Esophagus (tissue), 2 donors: ENCODE results near the gene DUOXA2. TPM values are rescaled to one million over a fixed set of nuclear protein-coding genes. Genes with fewer than 3 reads are reported as not detected.

Experiments used
- H3K27ac ChIP-seq, 2 donors: one replicate each; pipeline ENCODE4 v1.5.1; 2013; ENCODE audit warnings: low read depth in 2 of 2, mild to moderate bottlenecking in 2 of 2, inconsistent platforms in 1 of 2, low read length in 1 of 2, moderate library complexity in 1 of 2
- H3K27me3 ChIP-seq, 2 donors: one replicate each; pipeline ENCODE4 v1.6.1; 2013; ENCODE audit warnings: low read length in 2 of 2, control low read depth in 1 of 2, mild to moderate bottlenecking in 1 of 2; ENCODE audit not compliant: insufficient read depth in 2 of 2, control insufficient read depth in 1 of 2
- H3K36me3 ChIP-seq, 2 donors: one replicate each; pipeline ENCODE4 v1.6.1; 2013; ENCODE audit warnings: low read length in 1 of 2; ENCODE audit not compliant: control insufficient read depth in 2 of 2, insufficient read depth in 2 of 2
- H3K4me1 ChIP-seq, 2 donors: one replicate each; pipeline ENCODE4 v1.6.1; 2013; ENCODE audit warnings: low read length in 1 of 2; ENCODE audit not compliant: control insufficient read depth in 2 of 2, insufficient read depth in 2 of 2
- H3K4me3 ChIP-seq, 2 donors: one replicate each; pipeline ENCODE4 v1.5.1; 2013; ENCODE audit warnings: low read length in 2 of 2, mild to moderate bottlenecking in 2 of 2, low read depth in 1 of 2, moderate library complexity in 1 of 2
- H3K9me3 ChIP-seq, 2 donors: one replicate each; pipeline ENCODE4 v1.6.1; 2013; ENCODE audit warnings: mild to moderate bottlenecking in 2 of 2, low read depth in 1 of 2, low read length in 1 of 2, moderate library complexity in 1 of 2; ENCODE audit not compliant: control insufficient read depth in 2 of 2, insufficient read depth in 1 of 2
- WGBS, 2 donors: extraction: QIAGEN DNeasy Blood & Tissue Kit; methylation state at CpG; one replicate each; pipeline ENCODE4 v1.1.7; 2013; 5-methylcytosine and 5-hydroxymethylcytosine counted together
- polyA plus RNA-seq, 2 donors: library from polyadenylated mRNA; stranded (reverse); fragments of 200-250 nt; gene quantifications; one replicate each; pipeline ENCODE4 v1.2.3, GENCODE V29; 2013
- donor health status: healthy with polysubstance abuse.
- donor health status: Bipolar disorder and iron deficiency.

DUOXA2 gene
- polyA plus RNA-seq, 2 donors = 8.4 to 39.1 TPM

DNA sequence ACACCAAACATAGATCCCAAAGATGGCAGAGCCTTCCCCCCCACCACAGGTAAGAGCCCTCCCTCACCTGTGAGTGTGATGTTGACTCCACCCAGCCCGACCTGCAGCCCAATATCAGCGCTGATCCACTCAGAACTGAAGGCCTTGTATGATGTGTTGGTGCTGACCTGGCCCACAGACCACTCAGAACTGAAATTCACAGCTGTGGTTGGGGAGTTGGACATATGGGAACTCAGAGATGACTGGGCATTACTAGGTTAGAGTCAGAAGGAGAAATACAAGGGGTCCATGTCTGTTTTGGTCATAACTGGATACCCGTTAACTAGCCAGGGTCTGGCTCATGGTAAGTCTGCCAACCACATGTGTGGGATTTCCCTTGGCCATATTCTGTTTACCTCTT lies 6.9 kb downstream of the DUOXA2 start:
- 84 to 93% methylated on average over 3 of the region's 3 CpGs for WGBS, 2 donors
- Histone ChIP-seq H3K4me1 (peaks cover 5 to 11% of the 10 kb centered on the region in 2 donors), H3K4me3 (no peak overlapping the region), H3K9me3 (no peaks in the 10 kb centered on the region), H3K27me3 (peaks cover 0 to 2% of the 10 kb centered on the region in 2 donors), H3K36me3 (peaks cover 0 to 22% of the 10 kb centered on the region in 2 donors), H3K27ac (no peak overlapping the region)

DNA sequence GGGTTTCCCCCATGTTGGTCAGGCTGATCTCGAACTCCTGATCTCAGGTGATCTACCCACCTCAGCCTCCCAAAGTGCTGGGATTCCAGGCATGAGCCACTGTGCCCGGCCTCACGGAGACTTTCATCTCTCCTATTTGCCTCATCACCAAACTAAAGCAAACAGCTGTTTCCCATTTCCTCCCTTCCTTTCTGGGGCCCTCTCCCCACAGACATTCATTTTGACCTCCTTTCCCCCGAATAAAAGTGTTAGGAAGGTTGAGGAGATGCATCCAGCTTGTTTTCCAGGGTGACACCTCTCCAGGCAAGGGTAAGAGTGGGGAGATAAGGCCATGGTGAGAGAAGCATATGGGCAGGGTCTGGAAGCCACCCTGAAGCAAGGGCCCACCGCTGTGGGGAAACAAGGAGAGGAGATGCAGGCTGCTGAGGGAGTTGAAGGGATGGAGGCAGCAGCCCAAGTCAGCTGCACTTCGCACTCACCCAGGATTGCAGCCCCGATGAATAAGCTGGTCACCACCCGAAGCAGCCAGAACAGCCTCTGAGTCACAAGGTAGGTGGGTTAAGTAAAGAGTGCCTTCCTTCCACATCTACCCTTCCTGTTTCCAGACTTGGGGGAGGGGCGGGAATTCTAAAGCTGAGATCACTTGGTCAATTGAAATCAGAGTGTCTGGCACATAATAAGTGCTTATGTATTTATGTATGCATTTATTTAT lies 7.7 kb downstream of the DUOXA2 start:
- WGBS, 2 donors = 56 to 69% methylated on average over 9 of the region's 9 CpGs
- Histone ChIP-seq H3K4me1 (peaks cover under 1 to 6% of the 10 kb centered on the region in 2 donors), H3K4me3 (no peak overlapping the region), H3K27me3 (no peaks in the 10 kb centered on the region), H3K27ac (no peak overlapping the region), H3K9me3 (no peaks in the 10 kb centered on the region), H3K36me3 (peaks cover 0 to 22% of the 10 kb centered on the region in 2 donors)

DNA sequence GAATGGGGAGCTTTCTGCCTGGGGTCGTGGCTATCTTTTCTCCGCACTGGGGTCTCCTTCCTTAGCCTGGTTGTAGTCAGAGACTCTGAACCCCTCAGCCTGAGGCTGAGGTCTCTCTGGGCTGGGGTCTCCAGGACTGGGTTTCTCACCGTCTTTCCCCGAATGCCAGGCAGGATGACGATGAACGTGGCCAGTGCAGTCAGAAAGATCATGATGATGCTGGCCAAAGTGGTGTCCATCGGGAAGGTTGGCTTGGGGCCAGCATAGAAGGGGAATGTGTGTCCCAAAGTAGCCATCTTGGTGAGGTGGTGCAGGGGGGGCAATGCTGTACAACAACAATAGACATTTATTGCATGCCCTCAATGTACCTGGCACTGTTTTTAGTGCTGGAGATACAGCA lies 8.6 kb downstream of the DUOXA2 start:
- 85 to 88% methylated on average over 7 of the region's 7 CpGs for WGBS, 2 donors
- peaks cover 0 to 19% of the 10 kb centered on the region in 2 donors for H3K36me3 ChIP-seq
- H3K4me1 ChIP-seq = peaks cover 0 to 3% of the 10 kb centered on the region in 2 donors
- no peaks in the 10 kb centered on the region for H3K9me3 ChIP-seq
- no peak overlapping the region for H3K4me3 ChIP-seq
- H3K27me3 ChIP-seq = no peaks in the 10 kb centered on the region
- peak overlapping the region; percentile 36 to 67 for H3K27ac ChIP-seq

DNA sequence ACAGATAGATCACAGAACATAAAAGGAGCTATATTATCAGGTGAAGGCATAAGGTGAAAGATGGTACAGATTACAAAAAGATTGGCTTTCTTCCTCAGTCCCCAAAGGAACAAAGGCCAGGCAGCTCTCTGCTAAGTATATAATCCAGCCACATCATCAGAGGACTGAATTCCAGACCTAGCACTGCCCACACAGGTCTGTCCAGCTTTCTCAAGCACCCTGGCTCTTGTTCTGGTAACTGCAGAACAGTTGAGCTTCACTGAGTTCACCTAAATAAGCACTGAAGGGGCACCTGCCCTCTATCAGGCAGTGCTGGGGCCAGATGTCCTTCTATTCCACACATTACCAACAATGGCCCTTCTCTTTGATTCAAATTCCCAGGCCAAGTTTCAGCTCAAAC lies 9.3 kb downstream of the DUOXA2 start:
- Histone ChIP-seq H3K4me1 (peaks cover 0 to 3% of the 10 kb centered on the region in 2 donors), H3K27me3 (no peaks in the 10 kb centered on the region), H3K4me3 (no peak overlapping the region), H3K27ac (peak overlapping the region in 1 of 2 donors; percentile 46), H3K9me3 (no peaks in the 10 kb centered on the region), H3K36me3 (peaks cover 0 to 19% of the 10 kb centered on the region in 2 donors)

GRCh38 chr15:45126535-45127158 lies 12.5 kb downstream of the DUOXA2 start:
- Histone ChIP-seq H3K4me3 (no peak overlapping the region), H3K36me3 (peaks cover 0 to 3% of the 10 kb centered on the region in 2 donors), H3K9me3 (no peaks in the 10 kb centered on the region), H3K4me1 (peaks cover 0 to 3% of the 10 kb centered on the region in 2 donors), H3K27me3 (no peaks in the 10 kb centered on the region), H3K27ac (no peak overlapping the region)
- WGBS, 2 donors = 67% methylated on average over 2 of the region's 2 CpGs

DNA sequence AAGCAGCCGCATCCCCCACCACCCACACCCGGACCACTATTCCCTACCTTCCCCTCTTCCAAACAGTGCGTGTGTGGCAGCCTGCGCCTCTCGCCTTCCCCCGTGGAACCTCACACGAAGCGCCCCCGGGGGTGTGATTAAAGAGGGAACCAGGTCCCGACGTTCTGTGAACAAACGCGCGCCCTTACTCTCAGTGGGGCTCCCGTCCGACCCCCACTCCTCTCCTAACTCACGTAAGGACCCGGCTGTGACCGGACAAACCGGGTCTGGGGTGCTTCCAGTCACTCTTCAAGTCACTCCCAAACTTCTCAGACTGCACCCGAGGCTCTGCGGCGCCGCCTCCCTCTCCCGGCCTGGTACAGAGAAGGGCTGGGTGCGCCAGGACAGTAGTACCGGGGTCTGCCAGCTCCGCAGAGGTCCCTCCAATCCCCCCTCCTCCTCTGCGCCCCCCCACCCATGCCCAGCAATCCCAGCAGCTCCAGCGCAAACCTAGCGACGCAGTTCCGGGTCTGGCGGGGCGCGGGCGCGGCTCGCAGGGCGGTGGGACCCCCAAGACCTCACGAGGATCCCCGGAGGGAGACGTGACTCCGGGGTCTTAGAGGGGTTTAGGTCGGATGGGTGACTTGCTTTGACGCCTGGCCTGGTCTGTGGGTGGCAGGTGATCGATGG lies 15.0 kb downstream of the DUOXA2 start:
- Histone ChIP-seq H3K4me3 (peak overlapping the region; percentile 72 to 79), H3K4me1 (peaks cover 0 to 12% of the 10 kb centered on the region in 2 donors), H3K36me3 (peaks cover 0 to 6% of the 10 kb centered on the region in 2 donors), H3K27ac (peak overlapping the region; percentile 90 to 93), H3K27me3 (no peaks in the 10 kb centered on the region), H3K9me3 (no peaks in the 10 kb centered on the region)
- WGBS, 2 donors = 3 to 10% methylated on average over 46 to 47 of the region's 47 CpGs

DNA sequence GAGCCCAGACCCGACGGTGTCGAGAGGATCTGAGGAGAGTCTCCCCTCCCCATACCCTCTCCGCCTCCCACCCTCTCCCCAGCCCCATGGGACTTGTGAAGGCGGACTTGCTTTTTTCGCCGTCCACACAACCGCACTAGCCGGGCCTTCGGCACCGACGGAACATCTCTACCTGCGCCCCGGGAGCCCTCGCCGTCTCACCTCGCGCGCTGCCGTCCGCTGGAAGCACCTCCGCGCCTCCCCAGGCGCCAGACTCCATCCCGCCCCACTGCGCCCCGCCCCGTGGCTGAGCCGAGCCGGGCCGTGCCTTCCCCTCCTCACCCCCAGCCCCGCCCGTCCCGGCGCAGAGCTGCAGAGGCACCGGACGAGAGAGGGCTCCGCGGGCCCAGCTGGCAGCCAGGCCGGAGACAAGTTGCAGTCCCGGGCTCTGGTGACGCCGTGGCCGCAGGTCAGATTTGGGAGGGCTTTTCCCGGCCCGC lies 15.6 kb downstream of the DUOXA2 start, which contains the start of the genes DUOX1 and DUOXA1:
Gene DUOX1 (plus strand): TSS at position 344 of the 479 bp plus-strand sequence. CDS start 1,973 bp downstream, outside the sequence.
Gene DUOXA1 (minus strand): TSS at position 229 of the 479 bp plus-strand sequence. CDS start 6,865 bp downstream, outside the sequence.
- no peaks in the 10 kb centered on the region for H3K27me3 ChIP-seq
- peak within 1 kb of the TSS; percentile 72 to 79 for H3K4me3 ChIP-seq
- peak within 1 kb of the TSS; percentile 90 to 93 for H3K27ac ChIP-seq
- no peaks in the 10 kb centered on the region for H3K9me3 ChIP-seq
- 4 to 5% methylated on average over 37 to 46 of the region's 46 CpGs for WGBS, 2 donors
- H3K4me1 ChIP-seq = peaks cover 2 to 12% of the 10 kb centered on the region in 2 donors
- peaks cover 0 to 6% of the 10 kb centered on the region in 2 donors for H3K36me3 ChIP-seq

GRCh38 chr15:45130291-45131000 lies 16.3 kb downstream of the DUOXA2 start:
- peaks cover 6 to 12% of the 10 kb centered on the region in 2 donors for H3K4me1 ChIP-seq
- H3K9me3 ChIP-seq = no peaks in the 10 kb centered on the region
- H3K27ac ChIP-seq = peak overlapping the region; percentile 85 to 93
- WGBS, 2 donors = 58 to 76% methylated on average over 7 of the region's 7 CpGs
- no peaks in the 10 kb centered on the region for H3K27me3 ChIP-seq
- peak overlapping the region; percentile 72 to 79 for H3K4me3 ChIP-seq
- peaks cover 0 to 12% of the 10 kb centered on the region in 2 donors for H3K36me3 ChIP-seq

DNA sequence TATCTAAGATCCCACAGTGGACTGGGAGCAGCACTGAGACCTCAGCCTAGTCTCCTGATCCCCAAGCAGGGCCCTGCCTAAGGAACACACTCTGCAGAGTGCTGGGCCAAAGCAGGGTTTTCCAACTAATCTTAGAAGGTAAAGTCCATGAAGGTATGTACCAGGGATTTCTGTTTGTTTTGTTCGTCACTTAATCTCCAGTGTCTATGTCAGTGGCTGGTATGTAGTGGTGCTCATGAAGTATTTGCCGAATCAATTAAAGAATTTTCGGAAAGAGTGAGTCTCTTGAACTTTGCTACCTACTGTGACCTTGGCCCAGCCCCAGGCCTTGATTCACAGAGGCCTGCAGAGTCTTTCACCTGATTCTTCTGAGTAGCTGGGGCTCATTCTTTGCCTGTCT lies 17.4 kb downstream of the DUOXA2 start:
- H3K4me3 ChIP-seq = peak overlapping the region in 1 of 2 donors; percentile 72
- no peak overlapping the region for H3K27ac ChIP-seq
- peaks cover 0 to 13% of the 10 kb centered on the region in 2 donors for H3K36me3 ChIP-seq
- no peaks in the 10 kb centered on the region for H3K9me3 ChIP-seq
- H3K4me1 ChIP-seq = peaks cover 6 to 12% of the 10 kb centered on the region in 2 donors
- 77 to 85% methylated on average over 3 of the region's 3 CpGs for WGBS, 2 donors
- no peaks in the 10 kb centered on the region for H3K27me3 ChIP-seq
